ENCODE results near the gene TMCO6.
"Not testable (repeated sequence)": the region's sequence is repeated elsewhere in the genome, so short reads cannot be mapped to it uniquely, and the experiment has no call there.

The TMCO6 gene

DNA sequence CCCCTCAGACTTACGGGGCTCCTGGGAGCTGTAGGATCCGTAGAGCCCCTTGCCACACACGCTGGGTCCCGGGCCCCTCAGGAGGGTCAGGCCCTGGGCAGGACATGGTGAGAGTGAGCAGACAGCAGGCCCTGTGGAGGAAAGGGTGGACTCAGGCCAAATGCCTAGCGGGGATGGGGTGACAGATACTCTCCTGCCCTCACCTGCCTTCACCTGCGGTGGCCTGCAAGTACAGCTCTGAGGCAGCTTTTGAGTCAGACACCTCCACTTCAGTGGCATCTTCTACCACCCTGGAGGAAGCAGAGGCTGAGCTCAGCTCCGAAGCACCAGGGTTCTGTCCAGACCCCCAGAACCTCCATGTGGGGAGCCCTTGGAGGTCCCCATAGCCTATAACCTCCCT lies 48.4 kb upstream of the TMCO6 start:
- POLR2A ChIA-PET, result no interaction called here
- TF ChIP-seq ZNF624 (tag by site-specific recombination; IDR thresholded peaks at IDR 0.05) (no peak), ZNF48 (tag by site-specific recombination; IDR thresholded peaks at IDR 0.05) (no peak)
- H3K9me3 ChIP-seq (ENCODE audit: control insufficient read depth, insufficient read depth, low read depth, low read length), result no peaks in the 10 kb centered on the region
- no peak overlapping the region for H3K4me3 ChIP-seq (ENCODE audit: low read depth, low read length)
- H3K27ac ChIP-seq (ENCODE audit: extremely low read depth, low read depth, low read length), result no peak overlapping the region
- CTCF ChIA-PET, result interaction anchor here (0.6 to 0.9 kb wide), 2 partner anchors 218 to 543 kb away, joined by 4 to 5 read pairs; no protein-coding TSS in a partner anchor
- H3K4me1 ChIP-seq (ENCODE audit: control insufficient read depth, insufficient read depth, low read length), result peaks cover 7% of the 10 kb centered on the region; the same call in 1 of the 2 replicates
- no peaks in the 10 kb centered on the region for H3K36me3 ChIP-seq (ENCODE audit: control insufficient read depth in 2 of 2, insufficient read depth in 1 of 2, low read length in 2 of 2)

DNA sequence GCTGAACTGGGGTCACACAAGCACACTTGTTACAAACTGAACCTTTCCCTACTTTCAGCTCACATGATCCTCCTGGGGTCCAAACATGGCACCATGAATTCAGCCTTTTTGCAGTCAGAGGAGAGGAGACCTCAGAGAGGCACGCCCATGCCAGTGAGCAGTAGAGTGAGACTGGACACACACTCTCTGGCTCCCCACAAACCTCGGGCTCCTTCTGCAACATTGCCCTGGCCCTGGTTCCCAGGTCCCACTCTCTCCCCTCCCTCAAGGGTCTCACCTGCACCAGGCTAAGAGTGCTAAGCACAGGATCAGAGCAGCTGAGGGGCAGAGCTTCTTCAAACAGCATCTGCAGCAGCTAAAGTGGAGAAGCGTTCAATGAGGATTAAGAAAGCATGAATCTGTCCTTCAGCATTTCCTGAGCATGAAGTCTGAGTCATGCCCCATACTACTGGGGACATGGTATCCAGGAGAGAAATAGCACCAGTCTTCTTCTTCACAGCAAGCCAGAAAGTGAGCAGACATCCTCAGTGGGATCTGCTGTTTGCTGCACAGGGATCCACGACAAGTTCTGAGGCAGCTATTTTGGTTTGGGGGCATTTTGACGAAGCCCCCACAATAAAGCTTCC lies 47.4 kb upstream of the TMCO6 start:
- POLR2A ChIA-PET, result no interaction called here
- CTCF ChIA-PET, result no interaction called here
- H3K4me1 ChIP-seq (ENCODE audit: control insufficient read depth, insufficient read depth, low read length), result peaks cover 8% of the 10 kb centered on the region; the same call in 1 of the 2 replicates
- no peak overlapping the region for H3K27ac ChIP-seq (ENCODE audit: extremely low read depth, low read depth, low read length)
- no peaks in the 10 kb centered on the region for H3K36me3 ChIP-seq (ENCODE audit: control insufficient read depth in 2 of 2, insufficient read depth in 1 of 2, low read length in 2 of 2)
- no peak overlapping the region for H3K4me3 ChIP-seq (ENCODE audit: low read depth, low read length)
- no peaks in the 10 kb centered on the region for H3K9me3 ChIP-seq (ENCODE audit: control insufficient read depth, insufficient read depth, low read depth, low read length)
- no peak for TF ChIP-seq GFI1B (tag by site-specific recombination; IDR thresholded peaks at IDR 0.05)
- TF ChIP-seq ZNF623 (tag by site-specific recombination; IDR thresholded peaks at IDR 0.05), result no peak
- TF ChIP-seq ZNF785 (tag by site-specific recombination; IDR thresholded peaks at IDR 0.05), result no peak
- TF ChIP-seq ZNF549 (tag by site-specific recombination; IDR thresholded peaks at IDR 0.05), result no peak
- TF ChIP-seq ZNF211 (tag by site-specific recombination; IDR thresholded peaks at IDR 0.05; ENCODE audit: low read depth), result no peak
- no peak for TF ChIP-seq ZNF37A (tag by site-specific recombination; IDR thresholded peaks at IDR 0.05)

DNA sequence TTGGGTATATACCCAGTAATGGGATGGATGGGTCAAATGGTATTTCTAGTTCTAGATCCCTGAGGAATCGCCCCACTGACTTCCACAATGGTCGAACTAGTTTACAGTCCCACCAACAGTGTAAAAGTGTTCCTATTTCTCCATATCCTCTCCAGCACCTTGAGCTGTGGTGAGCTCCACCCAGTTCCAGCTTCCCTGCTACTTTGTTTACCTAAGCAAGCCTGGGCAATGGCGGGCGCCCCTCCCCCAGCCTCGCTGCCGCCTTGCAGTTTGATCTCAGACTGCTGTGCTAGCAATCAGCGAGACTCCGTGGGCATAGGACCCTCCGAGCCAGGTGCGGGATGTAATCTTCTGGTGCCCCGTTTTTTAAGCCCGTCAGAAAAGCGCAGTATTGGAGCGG lies 46.2 kb upstream of the TMCO6 start:
- CTCF ChIA-PET; H3K27ac ChIP-seq (ENCODE audit: extremely low read depth, low read depth, low read length); H3K4me1 ChIP-seq (ENCODE audit: control insufficient read depth, insufficient read depth, low read length); H3K9me3 ChIP-seq (ENCODE audit: control insufficient read depth, insufficient read depth, low read depth, low read length); POLR2A ChIA-PET; H3K4me3 ChIP-seq (ENCODE audit: low read depth, low read length); H3K36me3 ChIP-seq (ENCODE audit: control insufficient read depth in 2 of 2, insufficient read depth in 1 of 2, low read length in 2 of 2): not testable (repeated sequence)
- TF ChIP-seq ZBTB8A (tag by site-specific recombination; IDR thresholded peaks at IDR 0.05), result 0 out of 2 replicates have a peak, but pooled peaks have one; percentile 13

- ChIA-PET POLR2A (no interaction called here), CTCF (interaction anchor here (1.3 kb wide), 1 partner anchor 40 kb away, joined by 3 read pairs; no protein-coding TSS in a partner anchor)
- H3K4me1 ChIP-seq (ENCODE audit: control insufficient read depth, insufficient read depth, low read length), result peaks cover 8% of the 10 kb centered on the region; the same call in 1 of the 2 replicates
- H3K9me3 ChIP-seq (ENCODE audit: control insufficient read depth, insufficient read depth, low read depth, low read length), result no peaks in the 10 kb centered on the region
- no peak overlapping the region for H3K4me3 ChIP-seq (ENCODE audit: low read depth, low read length)
- no peak for TF ChIP-seq ZNF214 (tag by site-specific recombination; IDR thresholded peaks at IDR 0.05; ENCODE audit: borderline replicate concordance)
- no peak for TF ChIP-seq ZNF433 (tag by site-specific recombination; IDR thresholded peaks at IDR 0.05; ENCODE audit: low read depth)
- no peak for TF ChIP-seq TSHZ1 (tag by site-specific recombination; IDR thresholded peaks at IDR 0.05; ENCODE audit: borderline replicate concordance)
- TF ChIP-seq ZNF354C (tag by site-specific recombination; IDR thresholded peaks at IDR 0.05; ENCODE audit: borderline replicate concordance, low read depth), result no peak
- H3K36me3 ChIP-seq (ENCODE audit: control insufficient read depth in 2 of 2, insufficient read depth in 1 of 2, low read length in 2 of 2), result no peaks in the 10 kb centered on the region
- no peak overlapping the region for H3K27ac ChIP-seq (ENCODE audit: extremely low read depth, low read depth, low read length)
Observed at GRCh38 chr5:140594169-140594568, 45.1 kb upstream of the TMCO6 start.

Measured in HEK293 (cell line).